ENCODE results near the gene FBXO27.
A peak's percentile ranks its signal among the peaks of the same experiment; 100 is the strongest.
"Not testable (repeated sequence)": the region's sequence is repeated elsewhere in the genome, so short reads cannot be mapped to it uniquely, and the experiment has no call there.

Gene FBXO27

GRCh38 chr19:38988627-38989026, 43.7 kb downstream of the FBXO27 start:
- not testable (repeated sequence) for DNase-seq (ENCODE audit: low read depth in 2 of 2)

GRCh38 chr19:38987745-38988144, 44.6 kb downstream of the FBXO27 start:
- DNase-seq (ENCODE audit: low read depth in 2 of 2) = not testable (repeated sequence)

GRCh38 chr19:38985262-38985661, 47.1 kb downstream of the FBXO27 start:
- DNase-seq (ENCODE audit: low read depth in 2 of 2) = no peak

- DNase-seq (ENCODE audit: low read depth in 2 of 2) = no peak
Measured at GRCh38 chr19:38980583-38981374, 51.6 kb downstream of the FBXO27 start.

- DNase-seq (ENCODE audit: low read depth in 2 of 2) = no peak
Measured at GRCh38 chr19:38979812-38980211, 52.5 kb downstream of the FBXO27 start.

GRCh38 chr19:38978326-38978689, 54.0 kb downstream of the FBXO27 start:
- no peak for DNase-seq (ENCODE audit: low read depth in 2 of 2)

- peak; percentile 65 to 76 for DNase-seq (ENCODE audit: low read depth in 2 of 2)
Measured at GRCh38 chr19:38977445-38978325, 54.7 kb downstream of the FBXO27 start.

GRCh38 chr19:38975861-38976271, 56.5 kb downstream of the FBXO27 start:
- DNase-seq (ENCODE audit: low read depth in 2 of 2) = no peak

GRCh38 chr19:38975214-38975860, 57.0 kb downstream of the FBXO27 start, which contains the start of gene FBXO17:
Gene FBXO17, minus strand, starts transcription at chr19:38975742. Its CDS starts 25,423 bp downstream, at chr19:38950319.
- DNase-seq (ENCODE audit: low read depth in 2 of 2) = no peak

- no peak for DNase-seq (ENCODE audit: low read depth in 2 of 2)
Measured at GRCh38 chr19:38974624-38975213, 57.6 kb downstream of the FBXO27 start.

All from stimulated activated CD8-positive, alpha-beta memory T cell treated with anti-CD3 and anti-CD28 coated beads, Interleukin-15, amount 100 ng/mL, for 48 hours (primary cell).